HG03103 (cell line): Measurements from ENCODE around the gene KRTAP5-8.
"Not testable (repeated sequence)": the region's sequence is repeated elsewhere in the genome, so short reads cannot be mapped to it uniquely, and the experiment has no call there.

Source experiments
- ATAC-seq: cut with Tn5 transposase; IDR thresholded peaks from one replicate; pipeline ENCODE4 v1.9.1; 2021; ENCODE audit warnings: low read depth; ENCODE audit not compliant: unreplicated experiment

Gene KRTAP5-8

DNA sequence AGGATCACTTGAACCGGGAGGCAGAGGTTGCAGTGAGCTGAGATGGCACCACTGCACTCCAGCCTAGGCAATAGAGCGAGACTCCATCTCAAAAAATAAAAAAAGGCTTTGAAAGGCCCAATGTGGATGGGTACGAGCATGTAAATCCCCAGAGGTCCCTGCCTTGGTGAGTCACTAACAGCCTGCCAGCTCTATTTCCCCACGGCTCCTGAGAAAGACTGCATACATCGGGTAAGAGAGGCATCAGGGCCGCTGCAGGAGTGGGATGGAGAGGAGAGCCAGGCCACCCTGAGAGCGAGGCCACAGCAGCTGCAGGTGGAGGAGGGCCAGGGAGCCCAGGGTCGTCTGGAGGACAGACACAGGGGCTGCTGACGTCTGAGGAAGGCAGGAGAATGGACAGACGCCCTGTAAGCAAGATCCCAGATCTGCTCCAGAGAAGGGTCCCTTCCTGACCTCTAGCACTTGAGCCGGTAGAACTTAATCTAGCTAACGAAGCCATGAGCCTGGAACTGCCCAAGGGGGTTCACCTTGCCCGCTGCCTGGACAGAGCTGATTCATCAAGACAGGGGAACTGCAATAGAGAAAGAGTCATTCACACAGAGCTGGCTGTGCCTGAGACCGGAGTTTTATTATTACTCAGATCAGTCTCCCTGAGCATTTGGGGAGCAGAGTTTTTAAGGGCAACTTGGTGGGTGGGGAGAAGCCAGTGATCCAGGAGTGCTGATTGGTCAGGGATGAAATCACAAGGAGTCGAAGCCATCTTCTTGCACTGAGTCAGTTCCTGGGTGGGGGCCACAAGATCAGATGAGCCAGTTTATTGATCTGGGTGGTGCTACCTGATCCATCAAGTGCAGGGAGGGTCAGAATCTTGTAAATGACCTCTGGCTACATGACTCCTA is 5.3 kb downstream of the KRTAP5-8 start:
- no peak for ATAC-seq

DNA sequence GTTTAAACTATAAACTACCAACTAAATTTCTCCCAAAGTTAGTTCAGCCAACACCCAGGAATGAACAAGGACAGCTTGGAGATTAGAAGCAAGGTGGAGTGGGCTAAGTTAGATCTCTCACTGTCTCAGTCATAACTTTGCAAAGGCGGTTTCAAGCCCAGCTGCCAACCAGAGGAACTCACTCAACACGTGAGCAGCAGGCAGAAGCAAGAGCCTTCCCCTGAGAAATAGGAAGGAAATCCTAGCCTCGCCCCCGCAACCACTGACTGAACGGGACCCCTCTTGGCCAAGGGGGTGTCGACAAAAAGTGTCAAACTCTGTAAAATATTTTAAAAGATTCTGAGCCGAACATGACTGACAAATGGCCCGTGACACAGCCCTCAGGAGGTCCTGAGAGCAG is 6.0 kb downstream of the KRTAP5-8 start:
- ATAC-seq, result no peak

DNA sequence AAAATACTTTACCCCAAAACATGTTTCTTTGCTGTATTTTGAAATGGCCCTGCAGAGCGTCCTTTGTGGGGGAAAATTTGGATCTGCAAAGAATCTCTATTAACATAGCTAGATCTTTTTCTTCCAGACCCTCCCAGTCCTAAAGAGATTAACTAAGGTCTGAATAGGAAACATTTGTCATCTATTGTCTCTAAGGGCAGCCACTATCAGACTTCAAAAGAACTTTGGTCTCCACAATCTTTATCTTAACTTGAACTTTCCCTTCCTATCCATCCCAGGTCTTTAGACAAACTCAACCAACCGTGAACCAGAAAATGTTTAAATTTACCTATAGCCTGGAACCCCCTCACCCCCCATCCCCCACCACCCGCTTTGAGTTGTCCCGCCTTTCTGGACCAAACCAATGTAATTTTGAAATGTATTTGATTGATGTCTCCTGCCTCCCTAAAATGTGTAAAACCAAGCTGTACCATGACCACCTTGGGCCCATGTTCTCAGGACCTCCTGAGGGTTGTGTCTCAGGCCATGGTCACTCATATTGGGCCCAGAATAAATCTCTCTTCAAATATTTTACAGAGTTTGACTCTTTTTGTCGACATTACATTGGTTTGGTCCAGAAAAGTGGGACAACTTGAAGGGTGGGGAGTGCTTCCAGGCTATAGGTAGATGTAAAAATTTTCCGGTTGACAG is 6.8 kb downstream of the KRTAP5-8 start:
- ATAC-seq, result no peak

DNA sequence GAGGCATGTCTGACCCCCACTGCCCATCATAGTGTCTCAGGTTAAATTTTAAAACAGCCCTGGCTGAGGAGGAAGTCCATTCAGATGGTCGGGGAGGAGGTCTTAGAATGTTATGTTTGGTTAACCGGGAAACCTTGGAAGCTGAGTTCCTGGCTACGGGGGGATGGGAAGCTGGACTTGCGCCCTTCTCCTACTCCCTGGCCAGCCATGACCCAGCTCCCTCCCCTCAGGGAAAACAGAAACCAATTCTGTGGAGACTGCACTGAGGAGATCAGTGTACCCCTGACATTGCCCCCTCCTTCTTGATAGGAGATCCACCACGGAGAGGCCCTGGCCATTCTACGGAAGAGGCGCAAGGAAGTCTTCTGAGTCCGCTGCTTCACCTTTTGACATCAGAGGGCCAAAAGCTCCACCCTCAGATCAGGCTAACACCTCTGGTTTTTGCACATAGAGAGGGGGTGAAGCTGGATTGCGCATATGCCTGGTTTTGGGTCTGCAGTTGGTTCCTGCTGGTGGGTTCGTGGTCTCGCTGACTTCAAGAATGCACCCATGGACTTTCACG is 7.7 kb downstream of the KRTAP5-8 start:
- ATAC-seq, result no peak

DNA sequence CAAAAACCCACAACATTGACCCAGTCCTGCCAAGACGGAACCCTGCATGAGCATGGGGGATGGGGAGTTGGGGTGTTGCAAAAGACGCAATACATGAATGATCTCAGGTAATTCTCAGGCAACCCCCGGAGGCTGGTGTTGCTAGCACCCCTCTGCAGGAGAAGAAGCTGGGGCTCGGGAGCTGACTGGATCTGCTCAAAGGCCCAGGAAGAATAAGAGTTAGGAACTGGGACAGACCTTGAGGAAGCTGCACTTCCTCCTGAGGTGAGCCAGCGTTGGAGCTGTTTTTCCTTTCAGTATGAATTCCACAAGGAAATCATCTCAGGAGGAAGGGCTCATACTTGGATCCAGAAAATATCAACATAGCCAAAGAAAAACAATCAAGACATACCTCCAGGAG is 10.3 kb downstream of the KRTAP5-8 start, which contains the start of gene KRTAP5-9:
Gene KRTAP5-9, plus strand, starts transcription at position 301 of the 400 bp plus-strand sequence. CDS start 238 bp downstream, outside the sequence.
- ATAC-seq, result no peak

DNA sequence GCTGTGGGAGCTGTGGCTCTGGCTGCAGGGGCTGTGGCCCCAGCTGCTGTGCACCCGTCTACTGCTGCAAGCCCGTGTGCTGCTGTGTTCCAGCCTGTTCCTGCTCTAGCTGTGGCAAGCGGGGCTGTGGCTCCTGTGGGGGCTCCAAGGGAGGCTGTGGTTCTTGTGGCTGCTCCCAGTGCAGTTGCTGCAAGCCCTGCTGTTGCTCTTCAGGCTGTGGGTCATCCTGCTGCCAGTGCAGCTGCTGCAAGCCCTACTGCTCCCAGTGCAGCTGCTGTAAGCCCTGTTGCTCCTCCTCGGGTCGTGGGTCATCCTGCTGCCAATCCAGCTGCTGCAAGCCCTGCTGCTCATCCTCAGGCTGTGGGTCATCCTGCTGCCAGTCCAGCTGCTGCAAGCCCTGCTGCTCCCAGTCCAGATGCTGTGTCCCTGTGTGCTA is 10.9 kb downstream of the KRTAP5-8 start:
- no peak for ATAC-seq

DNA sequence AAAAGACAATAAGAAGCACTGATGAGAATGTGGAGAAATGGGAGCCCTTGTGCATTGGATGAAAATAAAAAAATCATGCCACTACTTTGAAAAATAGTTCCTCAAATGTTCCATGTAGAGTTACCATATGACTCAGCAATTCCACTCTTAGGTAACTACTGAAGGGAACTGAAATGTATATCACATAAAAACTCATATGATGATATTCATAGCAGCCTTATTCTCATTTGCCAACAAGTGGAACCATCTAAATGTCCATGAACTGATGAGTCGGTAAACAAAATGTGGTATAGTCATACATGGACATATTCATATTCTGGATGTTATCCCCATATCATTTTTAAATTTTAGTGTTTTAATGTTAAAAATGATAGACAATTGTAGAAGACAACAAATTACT is 13.9 kb downstream of the KRTAP5-8 start:
- ATAC-seq, result no peak

DNA sequence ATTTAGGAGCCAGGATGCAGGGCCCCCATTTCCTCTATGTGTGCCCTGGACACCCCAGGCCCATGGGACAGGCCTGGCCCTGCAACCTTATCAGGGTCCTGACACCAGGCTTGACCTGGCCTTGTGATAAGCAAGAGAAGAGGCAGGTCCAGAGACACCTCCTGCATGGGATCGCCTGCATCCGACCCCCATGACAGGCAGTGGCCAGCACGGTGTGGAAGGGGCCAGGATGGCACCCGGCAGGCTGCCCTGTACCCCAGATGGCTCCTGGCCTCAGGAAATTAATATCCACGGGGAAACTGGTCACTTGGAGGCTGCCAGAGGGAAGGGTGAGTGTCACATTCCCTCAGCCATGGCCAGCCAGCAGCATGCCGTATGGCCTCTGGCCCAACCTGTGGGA is 17.2 kb downstream of the KRTAP5-8 start:
- no peak for ATAC-seq

DNA sequence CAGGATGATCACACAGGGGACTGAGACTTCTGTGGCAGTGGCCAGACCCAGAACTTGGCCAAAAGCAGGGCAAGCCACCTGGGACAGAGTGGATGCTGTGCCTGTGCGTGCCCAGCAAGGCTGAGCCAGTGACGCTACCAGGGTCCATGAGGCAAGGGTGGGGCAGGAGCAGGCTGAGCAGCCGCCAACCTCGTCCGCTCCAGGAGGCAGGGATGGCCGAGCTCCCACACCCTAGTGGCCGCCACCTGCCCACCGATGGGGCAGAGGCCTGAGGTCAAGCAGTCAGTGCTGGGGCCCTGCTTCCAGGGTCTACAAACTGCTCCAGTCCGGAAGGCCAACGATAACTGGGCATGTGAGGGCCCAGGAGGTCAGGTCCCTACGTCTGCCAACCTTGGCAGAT is 17.7 kb downstream of the KRTAP5-8 start:
- ATAC-seq, result no peak

DNA sequence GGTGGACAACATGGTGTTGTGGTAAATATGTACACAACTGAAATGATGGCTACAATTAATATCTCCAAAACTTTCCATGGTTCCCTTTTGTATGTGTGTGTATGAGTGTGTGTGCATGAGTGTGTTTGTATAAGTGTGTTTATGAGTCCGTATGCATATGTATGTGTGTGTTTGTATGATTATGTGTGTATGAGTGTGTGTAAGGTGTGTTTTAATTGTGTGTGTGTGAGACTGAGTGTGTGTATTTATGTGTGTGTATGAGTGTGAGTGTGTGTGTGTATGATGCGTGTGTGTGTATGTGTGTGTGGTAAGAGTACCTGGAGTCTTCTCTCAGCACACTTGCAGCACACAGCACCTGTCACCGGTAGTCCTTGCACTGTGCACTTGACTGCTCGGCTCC is 18.2 kb downstream of the KRTAP5-8 start:
- ATAC-seq, result no peak

DNA sequence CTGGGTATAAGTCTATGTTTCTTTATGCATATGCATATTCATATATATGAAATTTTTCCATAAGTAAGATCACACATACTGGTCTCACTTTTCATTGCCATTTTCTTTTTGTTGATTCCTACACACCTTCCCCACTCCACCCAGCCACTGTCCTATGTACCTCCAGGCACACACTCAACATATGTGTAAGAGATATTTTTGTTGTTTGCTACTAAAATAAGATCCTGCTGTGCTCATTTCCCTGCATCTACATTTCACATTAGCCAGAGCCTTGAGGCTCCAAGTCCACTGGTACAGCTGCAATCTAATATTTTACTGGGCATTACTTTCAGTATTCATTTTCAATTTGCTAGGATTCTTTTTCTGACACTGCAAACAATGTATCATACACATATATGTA is 19.4 kb downstream of the KRTAP5-8 start:
- ATAC-seq, result no peak

DNA sequence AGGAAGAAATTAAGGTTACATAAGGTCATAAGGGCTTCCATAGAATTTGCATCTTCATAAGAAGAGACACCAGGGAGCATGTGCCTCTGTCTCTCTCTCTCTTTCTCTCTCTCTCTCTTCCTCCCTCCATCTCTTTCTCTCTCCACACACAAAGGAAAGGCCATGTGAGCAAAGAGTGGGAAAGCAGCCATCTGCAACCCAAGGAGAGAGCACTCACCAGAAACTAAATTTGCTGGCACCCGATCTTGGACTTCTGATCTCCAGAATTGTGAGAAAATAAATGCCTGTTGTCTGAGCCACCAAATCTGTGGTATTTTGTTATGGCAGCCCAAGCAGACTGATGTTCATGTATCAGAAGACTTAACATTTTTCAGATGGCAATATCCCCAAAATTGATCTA is 21.2 kb downstream of the KRTAP5-8 start:
- ATAC-seq, result no peak

DNA sequence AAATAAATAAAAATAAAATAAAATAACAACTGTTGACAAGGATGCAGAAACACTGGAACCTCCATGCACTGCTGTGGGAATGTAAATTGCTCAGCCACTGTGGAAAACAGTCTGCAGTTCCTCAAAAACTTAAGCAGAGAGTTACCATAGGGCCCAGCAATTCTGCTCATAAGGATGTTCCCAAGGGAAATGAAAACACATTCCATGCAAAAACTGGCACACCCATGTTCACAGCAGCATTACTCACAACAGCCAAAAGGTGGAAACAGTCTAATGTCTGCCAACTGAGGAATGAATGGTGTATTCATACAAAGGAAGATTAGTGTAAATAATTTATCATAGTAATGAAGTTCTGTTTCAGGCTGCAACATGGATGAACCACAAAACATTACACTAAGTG is 24.3 kb downstream of the KRTAP5-8 start:
- ATAC-seq, result no peak

DNA sequence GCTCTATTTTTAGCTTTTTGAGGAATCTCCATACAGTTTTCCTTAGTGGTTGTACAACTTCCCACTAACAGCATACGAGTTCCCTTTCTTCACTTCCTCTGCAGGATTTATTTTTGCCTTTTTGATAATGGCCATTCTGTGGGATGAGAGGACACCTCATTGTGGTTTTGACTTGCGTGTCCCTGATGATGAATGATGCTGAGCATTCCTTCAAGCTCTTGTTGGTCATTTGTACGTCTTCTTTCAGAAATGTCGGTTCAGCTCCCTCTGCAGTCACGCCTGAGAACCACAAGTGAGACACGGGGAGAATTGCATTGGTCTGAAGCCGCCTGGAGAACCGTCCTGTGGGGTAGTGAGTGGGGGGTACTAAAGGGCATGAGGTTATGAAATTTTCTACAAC is 25.6 kb downstream of the KRTAP5-8 start:
- no peak for ATAC-seq

DNA sequence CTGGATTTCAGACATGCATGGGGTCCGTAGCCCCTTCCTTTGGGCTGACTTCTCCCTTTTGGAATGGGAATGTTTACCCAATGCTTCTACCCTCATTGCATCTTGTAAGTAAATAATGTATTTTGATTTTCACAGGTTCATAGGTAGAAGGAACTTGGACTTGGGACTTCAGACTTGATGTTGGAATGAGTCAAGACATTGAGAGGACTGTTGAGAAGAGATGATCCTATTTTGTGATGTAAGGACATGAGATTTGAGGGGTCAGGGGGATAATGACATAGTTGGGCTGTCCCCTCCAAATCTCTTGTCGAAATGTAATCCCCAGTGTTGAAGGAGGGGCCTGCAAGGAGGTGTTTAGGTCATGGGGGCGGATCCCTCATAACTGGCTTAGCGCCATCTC is 26.6 kb downstream of the KRTAP5-8 start:
- no peak for ATAC-seq

DNA sequence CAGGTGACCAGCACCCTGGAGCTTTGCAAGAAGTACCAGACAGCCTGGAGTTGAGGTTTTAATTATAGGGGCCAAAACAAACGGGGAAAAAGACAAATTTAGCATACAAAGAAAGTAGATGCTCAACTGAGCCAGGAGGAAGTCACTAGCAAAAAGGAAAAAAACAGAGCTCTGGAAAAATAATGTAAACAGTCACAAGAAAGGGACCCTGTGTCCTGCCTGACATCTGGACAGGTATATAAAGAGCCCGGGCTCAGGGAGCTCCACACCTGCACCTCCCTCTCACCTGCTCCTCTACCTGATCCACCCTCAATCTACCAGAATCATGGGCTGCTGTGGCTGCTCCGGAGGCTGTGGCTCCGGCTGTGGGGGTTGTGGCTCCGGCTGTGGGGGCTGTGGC is 27.4 kb downstream of the KRTAP5-8 start, which contains the start of gene KRTAP5-10:
Gene KRTAP5-10, plus strand, starts transcription at position 301 of the 400 bp plus-strand sequence. Its CDS starts 25 bp downstream, at position 326.
- no peak for ATAC-seq

DNA sequence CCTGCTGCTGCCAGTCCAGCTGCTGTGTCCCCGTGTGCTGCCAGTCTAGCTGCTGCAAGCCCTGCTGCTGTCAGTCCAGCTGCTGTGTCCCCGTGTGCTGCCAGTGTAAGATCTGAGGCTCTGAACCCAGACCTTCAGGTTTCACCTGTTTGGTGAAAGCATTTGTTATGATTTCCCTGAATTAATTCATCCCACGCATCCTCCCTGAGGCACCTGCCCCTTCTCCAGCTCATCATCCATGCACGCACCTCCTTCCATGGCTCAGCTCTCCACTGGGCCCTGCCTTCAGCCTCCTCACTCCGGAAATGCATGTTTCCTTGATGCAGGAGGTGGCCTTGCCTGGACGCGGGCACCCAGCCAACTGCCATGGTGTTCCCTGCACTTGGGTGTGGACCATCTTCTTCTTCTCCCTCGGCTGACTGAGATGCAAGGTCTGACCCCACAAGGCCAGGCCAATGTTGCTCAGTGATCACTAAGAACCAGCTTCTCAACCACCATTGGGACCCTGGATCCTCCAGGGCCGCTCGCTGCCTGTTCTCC is 28.3 kb downstream of the KRTAP5-8 start:
- ATAC-seq, result no peak

DNA sequence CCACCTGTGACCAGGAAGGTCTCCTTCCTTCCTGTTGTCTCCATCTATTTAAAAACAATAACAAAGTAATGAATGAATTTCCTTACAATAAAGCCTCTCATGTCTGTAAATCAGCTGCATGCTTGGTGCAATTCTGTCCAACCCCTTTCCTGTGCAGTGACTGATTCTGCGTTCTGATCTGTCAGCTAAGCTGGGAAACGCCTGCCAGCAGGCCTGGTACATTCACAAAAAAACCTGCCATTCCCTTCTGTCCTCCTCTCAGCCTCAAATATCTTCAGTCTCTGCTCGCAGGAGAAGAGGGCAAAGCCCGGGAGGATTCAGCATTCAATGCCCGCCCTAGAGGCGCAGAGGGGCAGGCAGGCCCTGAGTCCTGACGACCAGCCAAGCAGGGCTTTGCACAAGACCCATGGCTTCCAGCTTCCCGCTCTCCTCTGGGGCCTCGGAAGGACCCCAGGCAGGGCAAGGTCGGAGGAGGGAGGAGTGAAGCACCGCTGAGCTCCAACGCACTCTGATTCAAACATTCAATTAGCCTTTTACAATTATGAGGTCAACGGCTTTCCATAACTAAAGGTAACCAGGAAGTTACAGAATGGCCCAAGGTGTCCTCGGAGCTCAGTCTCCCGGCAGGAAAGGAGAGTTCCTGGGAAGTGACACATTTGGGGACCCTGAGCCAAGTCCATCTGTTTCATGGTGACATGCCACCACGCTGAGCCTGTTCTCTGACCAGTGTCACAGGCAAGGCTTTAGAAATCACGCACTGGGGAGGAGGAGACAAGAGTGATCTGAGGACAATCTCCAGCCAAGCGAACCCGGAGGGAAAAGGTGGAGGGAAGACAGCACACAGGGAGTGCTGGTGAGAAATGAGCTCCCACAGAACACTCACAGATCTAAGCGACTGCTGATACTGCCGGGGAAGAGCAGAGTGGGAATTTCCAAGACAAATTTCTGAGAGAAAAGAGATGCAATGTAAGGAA is 29.1 kb downstream of the KRTAP5-8 start:
- ATAC-seq, result not testable (repeated sequence)

DNA sequence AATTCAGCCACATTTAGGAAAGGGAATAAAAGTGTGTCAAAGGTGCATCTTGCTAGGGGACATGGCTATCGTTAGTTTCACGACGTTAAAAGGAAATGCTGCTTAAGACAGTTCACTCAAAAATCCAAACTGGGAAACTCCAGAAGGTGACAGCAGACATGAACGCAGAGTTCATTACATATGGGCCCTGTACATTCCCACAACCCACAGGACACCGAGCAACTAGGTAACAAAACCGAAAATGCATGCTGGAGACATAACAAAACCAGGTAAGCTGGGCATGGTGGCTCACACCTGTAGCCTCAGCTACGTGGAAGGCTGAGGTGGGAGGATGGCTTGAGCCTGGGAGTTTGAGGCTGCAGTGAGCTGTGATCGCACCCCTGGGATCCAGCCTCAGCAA is 29.8 kb downstream of the KRTAP5-8 start:
- ATAC-seq, result not testable (repeated sequence)
